ENCODE results near the gene ATP7B. TPM values are rescaled to one million over a fixed set of nuclear protein-coding genes. Genes with fewer than 3 reads are reported as not detected.

ATP7B gene
- total RNA-seq, 2 donors from 2014 or later = 4.3 to 6.5 TPM

- TF ChIP-seq CTCF (IDR thresholded peaks at IDR 0.05) = no peak
- Histone ChIP-seq H3K4me3 (no peak overlapping the region), H3K36me3 (peaks cover 10% of the 10 kb centered on the region), H3K27me3 (no peaks in the 10 kb centered on the region), H3K9me3 (no peaks in the 10 kb centered on the region), H3K27ac (no peak overlapping the region), H3K4me1 (no peaks in the 10 kb centered on the region)
- no peak for DNase-seq (ENCODE audit: low spot score)
Observed at GRCh38 chr13:52026246-52026626, 15.0 kb upstream of the ATP7B start.

- H3K4me3 ChIP-seq = no peak overlapping the region
- no peak for TF ChIP-seq CTCF (IDR thresholded peaks at IDR 0.05)
- H3K36me3 ChIP-seq = peaks cover 14% of the 10 kb centered on the region
- no peaks in the 10 kb centered on the region for H3K4me1 ChIP-seq
- H3K9me3 ChIP-seq = no peaks in the 10 kb centered on the region
- DNase-seq (ENCODE audit: low spot score) = no peak
- H3K27me3 ChIP-seq = no peaks in the 10 kb centered on the region
- H3K27ac ChIP-seq = no peak overlapping the region
Observed at GRCh38 chr13:52025475-52026245, 14.4 kb upstream of the ATP7B start.

- no peaks in the 10 kb centered on the region for H3K9me3 ChIP-seq
- H3K27me3 ChIP-seq = no peaks in the 10 kb centered on the region
- no peak for DNase-seq (ENCODE audit: low spot score)
- H3K4me1 ChIP-seq = no peaks in the 10 kb centered on the region
- no peak for TF ChIP-seq CTCF (IDR thresholded peaks at IDR 0.05)
- no peak within 1 kb of the TSS for H3K4me3 ChIP-seq
- peaks cover 26% of the 10 kb centered on the region for H3K36me3 ChIP-seq
- H3K27ac ChIP-seq = no peak within 1 kb of the TSS
Observed at GRCh38 chr13:52024481-52024880, 13.2 kb upstream of the ATP7B start, which contains the start of gene UTP14C. UTP14C (plus strand) TSS chr13:52024691; CDS start chr13:52028805, 4,114 bp downstream.

GRCh38 chr13:52022356-52022755, 11.1 kb upstream of the ATP7B start:
- Histone ChIP-seq H3K27me3 (no peaks in the 10 kb centered on the region), H3K27ac (no peak overlapping the region), H3K9me3 (no peaks in the 10 kb centered on the region), H3K4me3 (no peak overlapping the region), H3K36me3 (peaks cover 16% of the 10 kb centered on the region), H3K4me1 (no peaks in the 10 kb centered on the region)
- no peak for DNase-seq (ENCODE audit: low spot score)
- TF ChIP-seq CTCF (IDR thresholded peaks at IDR 0.05) = no peak

- H3K9me3 ChIP-seq = no peaks in the 10 kb centered on the region
- TF ChIP-seq CTCF (IDR thresholded peaks at IDR 0.05) = no peak
- no peaks in the 10 kb centered on the region for H3K27me3 ChIP-seq
- no peaks in the 10 kb centered on the region for H3K4me1 ChIP-seq
- no peak overlapping the region for H3K4me3 ChIP-seq
- H3K36me3 ChIP-seq = peaks cover 16% of the 10 kb centered on the region
- no peak overlapping the region for H3K27ac ChIP-seq
- no peak for DNase-seq (ENCODE audit: low spot score)
Observed at GRCh38 chr13:52020191-52020590, 8.9 kb upstream of the ATP7B start.

- DNase-seq (ENCODE audit: low spot score) = no peak
- Histone ChIP-seq H3K4me1 (peaks cover 0 to 11% of the 10 kb centered on the region in 2 donors), H3K9me3 (no peaks in the 10 kb centered on the region), H3K27me3 (no peaks in the 10 kb centered on the region), H3K27ac (no peak overlapping the region), H3K36me3 (peaks cover 16% of the 10 kb centered on the region), H3K4me3 (no peak overlapping the region)
- TF ChIP-seq CTCF (IDR thresholded peaks at IDR 0.05) = no peak
Observed at GRCh38 chr13:52016296-52016695, 5.0 kb upstream of the ATP7B start.

Measured in right atrium auricular region (tissue), 2 donors.